GM21423 (cell line): ENCODE measurements around the gene GRK7.

ENCODE experiments used
- ATAC-seq: cut with Tn5 transposase; IDR thresholded peaks from one replicate; pipeline ENCODE4 v1.9.1; 2021; ENCODE audit warnings: mild to moderate bottlenecking, moderate library complexity; ENCODE audit not compliant: unreplicated experiment

The GRK7 gene, protein sequence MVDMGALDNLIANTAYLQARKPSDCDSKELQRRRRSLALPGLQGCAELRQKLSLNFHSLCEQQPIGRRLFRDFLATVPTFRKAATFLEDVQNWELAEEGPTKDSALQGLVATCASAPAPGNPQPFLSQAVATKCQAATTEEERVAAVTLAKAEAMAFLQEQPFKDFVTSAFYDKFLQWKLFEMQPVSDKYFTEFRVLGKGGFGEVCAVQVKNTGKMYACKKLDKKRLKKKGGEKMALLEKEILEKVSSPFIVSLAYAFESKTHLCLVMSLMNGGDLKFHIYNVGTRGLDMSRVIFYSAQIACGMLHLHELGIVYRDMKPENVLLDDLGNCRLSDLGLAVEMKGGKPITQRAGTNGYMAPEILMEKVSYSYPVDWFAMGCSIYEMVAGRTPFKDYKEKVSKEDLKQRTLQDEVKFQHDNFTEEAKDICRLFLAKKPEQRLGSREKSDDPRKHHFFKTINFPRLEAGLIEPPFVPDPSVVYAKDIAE (N-terminal part only)

DNA sequence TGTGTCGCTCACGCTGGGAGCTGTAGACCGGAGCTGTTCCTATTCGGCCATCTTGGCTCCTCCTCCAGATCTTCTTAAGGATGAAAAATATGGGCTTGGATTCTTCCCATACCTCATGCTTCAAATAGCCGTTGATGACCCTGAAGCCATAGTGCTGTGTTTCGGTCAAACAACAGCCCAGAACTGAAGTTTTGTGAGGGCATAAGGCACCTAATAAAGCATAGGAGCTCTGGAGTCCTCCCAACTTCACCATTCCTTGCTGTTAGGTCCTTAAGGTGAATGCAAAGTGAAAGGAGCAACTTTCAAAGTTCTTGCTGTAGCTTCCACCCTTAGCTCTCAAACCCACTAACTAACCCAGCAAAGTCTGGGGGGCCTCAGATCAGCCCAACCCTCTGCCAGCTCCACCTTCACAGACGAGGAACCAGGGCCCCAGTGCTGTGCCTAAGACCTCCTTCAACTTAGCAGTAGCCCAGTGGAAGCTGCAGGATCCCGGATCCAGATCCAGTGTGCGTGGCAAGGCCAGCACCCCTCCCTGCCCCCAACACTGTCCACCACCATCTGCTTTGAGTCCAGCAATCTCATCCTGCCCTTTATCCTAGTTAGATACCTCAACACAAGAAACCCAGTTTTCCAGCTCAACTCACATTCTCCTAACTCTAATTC is at the start of gene GRK7:
TSS of gene GRK7 (plus strand) at position 321 of the 663 bp plus-strand sequence. CDS start 14,877 bp downstream, outside the sequence.
- no peak for ATAC-seq

DNA sequence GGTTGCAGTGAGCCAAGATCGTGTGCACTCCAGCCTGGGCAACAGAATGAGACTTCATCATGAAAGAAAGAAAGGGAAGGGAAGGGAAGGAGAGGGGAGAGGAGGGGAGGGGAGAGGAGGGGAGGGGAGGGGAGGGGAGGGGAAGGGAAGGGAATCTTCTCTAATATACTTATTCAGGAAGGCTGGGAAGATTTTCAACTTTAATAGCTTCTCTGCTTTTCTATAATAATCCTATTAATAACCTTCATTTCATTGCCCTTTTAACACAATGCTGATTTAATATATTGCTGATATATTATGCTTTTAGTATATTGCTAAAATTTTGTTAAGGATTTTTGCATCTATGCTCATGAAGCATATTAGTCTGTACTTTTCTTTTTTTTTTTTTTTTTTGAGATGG is 48.5 kb upstream of the GRK7 start:
- no peak for ATAC-seq

DNA sequence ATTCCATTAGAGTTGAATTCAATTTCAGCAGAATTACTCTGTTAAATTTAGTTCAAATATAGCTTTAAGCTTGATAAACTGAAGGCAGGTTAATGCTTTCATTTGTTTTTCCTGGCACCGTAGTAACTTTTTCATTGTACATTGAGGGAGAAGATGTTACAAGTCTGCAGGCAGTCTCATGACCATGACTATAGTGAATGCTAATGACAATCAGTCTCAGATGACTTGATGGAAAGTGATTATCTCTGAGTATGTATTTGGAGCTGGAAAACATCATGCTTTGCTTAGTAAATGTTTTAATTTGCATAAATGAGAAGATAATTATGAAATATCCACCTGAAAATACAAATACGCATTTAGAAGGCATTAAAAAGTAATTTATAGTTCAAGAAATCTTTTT is 41.1 kb upstream of the GRK7 start:
- no peak for ATAC-seq

DNA sequence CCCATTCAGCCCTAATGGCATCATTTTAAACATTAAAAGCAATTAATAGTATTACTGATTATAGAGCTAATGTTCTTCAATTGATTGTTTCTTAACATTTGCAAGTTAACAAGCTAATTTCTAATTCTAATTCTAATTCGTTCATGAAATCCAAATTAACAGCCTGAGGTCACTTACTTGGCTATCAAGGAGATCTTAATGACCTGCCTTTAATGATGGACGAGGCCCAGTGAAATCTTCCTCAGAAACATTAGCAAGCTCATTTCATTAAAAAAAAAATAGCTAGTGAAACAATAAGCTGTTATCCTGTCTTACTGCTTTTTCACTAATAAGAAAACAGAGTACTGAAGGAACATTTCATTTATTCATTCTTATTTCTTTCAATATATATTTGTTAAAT is 40.6 kb upstream of the GRK7 start:
- ATAC-seq = no peak

DNA sequence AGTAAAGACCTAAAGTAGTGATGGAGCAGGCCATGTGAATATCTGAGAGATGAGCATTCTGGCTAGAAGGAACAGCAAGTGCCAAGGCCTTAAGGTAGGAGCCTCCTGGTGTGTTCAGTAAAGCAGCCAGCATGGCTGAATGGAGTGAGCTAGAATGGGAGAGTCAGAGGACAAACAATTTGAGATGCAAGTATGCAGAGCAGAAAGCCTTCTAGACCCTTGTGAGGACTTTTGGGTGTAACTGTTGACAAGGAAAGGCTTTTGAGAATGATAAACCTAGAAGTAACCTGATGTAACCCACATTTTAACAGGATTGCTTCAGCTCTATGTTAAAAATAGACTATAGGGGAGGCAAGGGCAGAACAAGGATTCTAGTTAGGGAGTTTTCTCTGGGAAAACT is 40.0 kb upstream of the GRK7 start:
- no peak for ATAC-seq

DNA sequence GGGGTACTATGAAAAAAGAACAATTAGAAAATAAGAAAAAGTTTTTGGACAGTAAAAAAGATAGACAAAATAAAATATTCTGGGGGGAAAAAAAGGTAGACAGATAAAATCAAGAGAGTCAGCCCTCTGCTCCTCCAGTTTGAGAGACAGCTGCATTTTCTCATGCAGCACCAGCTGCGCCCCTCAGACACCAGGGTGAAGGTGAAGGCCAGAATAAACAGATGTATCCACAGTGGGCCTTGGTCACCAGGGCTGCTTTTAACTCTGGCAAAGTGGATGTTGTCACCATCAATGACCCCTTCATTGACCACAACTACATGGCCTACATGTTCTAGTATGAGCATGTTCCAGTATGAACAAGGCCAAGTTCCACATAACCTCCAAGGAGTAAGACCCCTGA is 39.0 kb upstream of the GRK7 start:
- no peak for ATAC-seq

DNA sequence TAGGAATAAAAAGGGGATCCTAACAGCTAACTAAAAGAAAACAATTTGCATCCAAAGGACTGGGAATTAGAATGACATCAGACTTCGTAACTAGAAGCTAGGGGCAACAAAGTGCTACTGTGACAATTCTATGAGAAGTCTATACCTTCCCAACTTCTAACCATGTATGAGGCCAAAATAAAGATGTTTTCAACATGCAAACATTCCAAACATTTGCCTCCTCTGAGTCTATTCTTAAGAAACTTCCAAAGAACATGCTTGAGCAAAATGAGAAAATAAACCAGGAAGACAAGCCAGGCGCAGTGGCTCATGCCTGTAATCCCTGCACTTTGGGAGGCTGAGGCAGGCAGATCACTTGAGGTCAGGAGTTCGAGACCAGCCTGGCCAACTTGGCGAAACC is 38.2 kb upstream of the GRK7 start:
- no peak for ATAC-seq

DNA sequence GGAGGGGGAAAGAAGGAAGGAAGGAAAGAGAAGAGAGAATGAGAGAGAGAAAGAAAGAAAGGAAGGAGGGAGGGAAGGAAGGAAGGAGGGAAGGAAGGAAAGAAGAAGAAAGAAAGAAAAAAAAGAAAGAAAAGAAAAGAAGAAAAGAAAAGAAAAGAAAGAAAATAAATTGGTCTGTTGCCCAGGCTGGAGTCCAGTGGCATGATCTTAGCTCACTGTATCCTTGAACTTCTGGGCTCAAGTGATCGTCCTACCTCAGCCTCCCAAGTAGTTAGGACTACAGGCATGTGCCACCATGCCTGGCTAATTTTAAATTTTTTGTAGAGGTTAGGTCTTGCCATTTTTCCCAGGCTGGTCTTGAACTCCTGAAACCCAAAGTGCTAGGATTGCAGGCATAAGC is 36.7 kb upstream of the GRK7 start:
- ATAC-seq = no peak

DNA sequence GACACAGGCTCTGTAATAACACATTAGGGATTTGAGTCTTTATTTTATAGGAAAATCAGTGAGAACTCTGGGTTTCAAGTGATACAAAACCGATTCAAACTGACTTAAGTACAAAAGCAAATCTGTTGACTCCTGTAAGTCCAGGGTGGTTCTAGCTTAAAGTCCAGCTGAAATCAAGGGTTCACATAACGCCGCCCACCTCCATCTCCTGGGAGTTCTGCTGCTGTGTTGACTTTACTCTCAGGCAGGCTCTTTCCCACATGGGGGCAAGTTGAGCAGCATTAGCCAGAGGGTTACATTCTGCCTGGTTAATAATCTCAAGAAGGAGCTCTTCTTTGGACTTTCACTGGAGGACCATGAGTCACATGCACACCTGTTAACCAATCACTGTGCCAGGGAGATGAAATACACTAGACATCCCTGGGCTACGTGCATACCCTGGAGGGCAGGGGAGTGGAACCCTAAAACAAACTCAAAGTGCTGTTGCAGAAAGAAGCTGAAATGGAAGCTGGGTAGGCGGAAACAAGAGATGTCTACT is 34.8 kb upstream of the GRK7 start:
- ATAC-seq = no peak

DNA sequence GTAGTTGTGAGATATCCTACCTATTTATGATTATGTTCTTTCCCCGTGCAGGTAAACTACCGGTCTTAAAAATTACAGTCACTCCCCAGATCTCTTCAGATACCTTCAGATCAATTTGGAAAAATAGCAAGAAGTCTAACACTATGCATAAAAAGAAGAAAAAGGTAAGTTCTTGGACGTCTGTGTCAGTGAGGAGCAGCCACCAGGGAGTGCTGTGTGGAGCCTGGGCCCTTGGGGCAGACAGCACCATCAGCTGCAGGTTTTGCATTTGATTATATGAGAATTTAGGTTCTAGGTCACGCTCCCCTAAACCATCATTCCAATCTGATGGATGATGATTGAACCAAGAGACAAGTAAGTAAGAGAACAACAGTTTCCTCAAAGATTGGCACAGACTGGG is 34.0 kb upstream of the GRK7 start:
- ATAC-seq = no peak

DNA sequence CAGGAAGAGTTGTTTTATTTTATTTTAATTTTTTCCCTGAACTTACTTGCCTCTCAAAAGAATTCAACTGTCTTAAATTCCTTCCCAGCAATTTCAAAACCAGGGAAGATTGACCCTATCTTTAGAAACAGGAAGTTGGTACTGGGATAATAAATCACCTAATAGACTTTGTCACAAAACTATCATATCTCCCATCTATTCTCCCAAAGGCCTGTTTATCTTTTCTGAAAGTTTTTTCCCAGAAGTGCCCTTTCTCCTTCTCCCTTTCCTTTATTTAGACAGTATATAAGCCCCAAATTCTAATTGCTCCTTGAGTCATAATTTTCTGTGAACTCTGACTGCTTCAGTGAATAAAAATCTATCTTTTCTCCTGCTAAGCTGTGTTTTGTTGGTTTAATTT is 28.0 kb upstream of the GRK7 start:
- no peak for ATAC-seq

DNA sequence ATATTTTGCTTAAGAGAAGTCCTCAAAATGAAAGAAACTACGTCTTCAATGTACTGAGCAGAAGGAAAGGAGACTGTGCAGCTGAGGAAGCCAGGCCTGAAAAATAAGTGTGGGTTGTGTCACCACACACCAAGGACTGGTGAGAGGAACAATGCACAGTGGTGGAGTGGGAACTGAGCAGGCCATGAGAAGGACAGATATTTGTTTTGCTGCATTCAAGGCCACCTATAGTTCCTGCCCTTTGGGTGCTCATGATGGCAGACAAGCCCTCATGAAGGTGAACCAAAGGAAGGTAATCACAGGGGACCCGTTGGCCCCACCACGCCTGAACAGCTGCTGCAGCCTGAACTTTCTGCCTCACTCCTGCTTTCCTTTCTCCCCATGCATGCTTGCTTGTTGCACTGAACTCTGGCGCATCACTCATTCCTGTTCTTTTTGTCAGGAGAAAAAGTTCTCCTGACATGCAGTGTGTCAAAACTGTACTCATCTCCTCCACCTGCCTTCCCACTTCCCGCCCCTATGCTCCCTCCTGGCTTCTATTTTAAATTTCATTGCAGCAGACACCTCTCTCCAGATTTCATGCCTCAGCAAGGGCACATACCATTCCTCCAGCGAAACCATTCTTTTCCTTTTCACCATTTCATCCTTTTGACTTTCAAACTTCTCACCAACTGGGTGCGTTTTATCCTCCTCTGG is 27.3 kb upstream of the GRK7 start:
- ATAC-seq = no peak

DNA sequence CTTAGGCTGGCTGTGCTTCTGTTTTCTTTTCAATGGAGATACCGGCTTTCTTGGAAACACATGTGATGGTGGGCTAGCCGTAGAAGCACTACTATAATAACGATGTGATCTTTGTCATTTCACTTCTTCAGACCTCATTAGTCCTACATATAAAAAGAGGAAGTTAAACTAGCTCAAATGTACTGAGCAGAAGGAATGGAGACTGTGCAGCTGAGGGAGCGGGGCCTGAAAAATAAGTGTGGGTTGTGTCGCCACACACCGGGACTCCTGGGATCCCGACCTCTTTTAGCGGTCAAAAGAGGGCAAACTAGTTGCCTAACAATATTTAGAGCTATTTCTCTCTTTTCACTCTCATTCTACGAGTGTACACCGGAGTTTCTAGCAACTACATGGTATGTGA is 26.1 kb upstream of the GRK7 start:
- no peak for ATAC-seq

DNA sequence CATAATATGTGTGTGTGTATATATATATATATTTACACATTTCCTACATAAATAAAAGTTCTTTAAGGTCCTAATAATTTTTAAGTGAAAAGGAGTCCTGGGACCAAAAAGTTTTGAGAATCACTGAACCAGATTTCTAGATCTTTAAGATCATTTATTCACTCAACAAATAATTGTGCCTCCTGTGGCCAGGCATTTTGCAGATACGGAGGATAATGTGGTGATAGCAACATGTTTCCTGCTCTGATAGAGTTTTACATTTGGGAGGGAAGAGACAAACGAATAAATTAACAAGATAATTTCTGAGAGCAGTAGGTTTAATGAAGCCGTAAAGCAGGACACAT is 25.6 kb upstream of the GRK7 start:
- ATAC-seq = no peak

DNA sequence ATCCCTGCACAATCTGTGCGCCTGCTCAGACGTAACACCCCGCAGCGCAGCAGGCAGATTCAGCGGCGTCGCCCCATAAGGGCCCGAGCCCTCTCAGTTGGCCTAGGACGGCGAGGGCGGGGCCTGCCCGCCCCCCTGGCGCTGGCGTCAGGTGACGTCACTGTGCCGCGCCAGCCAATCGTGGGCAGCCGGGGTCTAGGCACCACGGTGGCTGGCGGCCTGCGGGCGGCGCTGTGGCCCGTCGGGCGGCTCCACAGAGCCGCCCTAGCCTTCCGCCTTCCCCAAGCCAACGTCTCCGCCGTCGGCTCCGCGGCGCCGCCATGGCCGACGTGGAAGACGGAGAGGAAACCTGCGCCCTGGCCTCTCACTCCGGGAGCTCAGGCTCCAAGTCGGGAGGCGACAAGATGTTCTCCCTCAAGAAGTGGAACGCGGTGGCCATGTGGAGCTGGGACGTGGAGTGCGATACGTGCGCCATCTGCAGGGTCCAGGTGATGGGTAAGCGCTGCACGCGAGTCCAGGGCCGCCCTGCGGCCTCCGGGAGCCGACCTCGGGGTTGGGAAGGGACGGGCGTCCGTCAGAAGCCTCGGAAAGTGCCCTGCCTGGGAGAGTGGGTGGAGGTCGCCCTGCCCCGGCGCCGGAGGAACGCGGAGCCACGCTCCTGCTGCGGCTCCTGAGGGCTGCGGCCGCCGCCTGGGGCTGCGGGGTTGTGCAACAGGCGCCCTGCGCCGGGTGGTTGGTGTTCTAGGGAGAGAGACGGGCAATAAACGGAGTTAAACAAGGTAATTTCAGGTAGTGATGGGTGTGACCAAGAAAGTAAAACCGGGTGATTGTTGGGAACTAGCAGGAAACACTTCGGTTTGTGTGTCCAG is 25.0 kb upstream of the GRK7 start, which contains the start of gene RNF7:
TSS of gene RNF7 (plus strand) at position 277 of the 869 bp plus-strand sequence. CDS start at position 321, 44 bp downstream.
- peak; percentile 94 for ATAC-seq

DNA sequence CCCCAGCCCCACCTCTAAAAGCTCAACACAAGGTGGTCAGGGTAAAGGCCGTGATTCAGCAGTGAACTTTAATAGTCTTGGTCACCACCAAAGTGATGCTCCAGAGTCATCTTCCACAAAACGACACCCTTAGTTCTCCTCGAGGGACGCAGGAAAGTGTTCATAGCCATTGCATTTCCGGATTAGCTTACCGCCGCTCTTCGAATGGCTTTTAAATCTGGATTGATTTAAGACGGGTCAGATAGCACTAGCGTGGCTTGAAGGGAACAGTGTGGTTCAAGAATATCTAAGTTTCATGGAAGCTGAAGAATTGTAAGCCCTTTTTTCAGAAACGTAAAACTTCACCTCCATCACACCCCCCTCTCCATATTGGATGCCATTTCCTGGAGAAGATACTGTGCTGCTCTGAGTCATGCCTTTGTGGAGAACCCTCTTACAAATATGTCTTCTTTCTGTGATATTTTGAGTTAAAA is 24.3 kb upstream of the GRK7 start:
- ATAC-seq = peak; percentile 0

DNA sequence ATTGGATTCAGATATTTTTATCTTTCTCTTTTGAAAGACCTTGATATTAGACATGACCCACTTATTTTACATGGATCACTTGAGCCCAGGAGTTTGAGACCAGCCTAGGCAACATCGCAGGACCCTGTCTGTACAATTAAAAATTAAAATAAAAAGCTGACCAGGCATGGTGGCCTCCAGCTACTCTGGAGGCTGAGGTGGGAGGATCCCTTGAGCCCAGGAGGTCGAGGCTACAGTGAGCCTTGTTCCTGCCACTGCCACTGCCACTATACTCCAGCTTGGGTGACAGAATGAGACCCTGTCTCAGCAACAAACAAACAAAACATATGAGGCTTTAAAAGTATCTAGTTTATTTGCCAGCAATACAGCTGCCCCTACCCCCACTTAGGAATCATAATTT is 23.5 kb upstream of the GRK7 start:
- ATAC-seq = no peak

DNA sequence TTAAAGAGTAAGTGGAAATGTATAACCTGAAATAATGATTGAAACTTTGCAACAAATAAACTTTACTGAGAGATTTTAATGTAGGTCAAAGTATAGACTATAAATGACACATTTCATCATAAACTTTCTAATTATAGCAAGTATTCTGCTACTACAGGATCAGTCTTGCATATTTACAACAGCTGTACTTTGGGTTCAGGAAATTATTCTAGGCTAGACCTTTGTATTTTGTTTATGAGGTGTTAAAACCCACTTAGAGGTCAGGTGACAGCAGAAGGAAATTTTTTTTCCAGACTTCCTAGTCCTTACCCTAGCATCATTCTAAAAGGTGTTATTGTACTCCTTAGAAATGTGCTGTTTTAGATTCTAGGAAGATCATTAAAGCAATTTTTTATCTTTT is 22.9 kb upstream of the GRK7 start:
- ATAC-seq = no peak

DNA sequence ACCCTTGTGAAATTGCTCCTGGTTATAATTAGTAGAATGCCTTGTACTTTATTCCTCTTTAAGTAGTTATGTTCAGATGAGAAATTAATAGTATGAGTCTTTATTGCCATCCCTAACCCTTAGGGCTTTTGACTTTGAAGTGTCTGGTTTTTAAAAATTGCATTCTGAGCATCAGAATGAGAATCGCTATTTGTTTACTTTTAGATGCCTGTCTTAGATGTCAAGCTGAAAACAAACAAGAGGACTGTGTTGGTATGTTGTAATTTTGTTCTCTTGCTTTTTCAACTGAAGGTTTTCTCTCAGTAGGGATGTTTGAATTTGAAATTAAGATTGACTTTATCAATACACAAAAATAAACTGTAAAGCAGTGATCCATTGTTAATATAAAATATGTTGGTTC is 19.9 kb upstream of the GRK7 start:
- no peak for ATAC-seq

DNA sequence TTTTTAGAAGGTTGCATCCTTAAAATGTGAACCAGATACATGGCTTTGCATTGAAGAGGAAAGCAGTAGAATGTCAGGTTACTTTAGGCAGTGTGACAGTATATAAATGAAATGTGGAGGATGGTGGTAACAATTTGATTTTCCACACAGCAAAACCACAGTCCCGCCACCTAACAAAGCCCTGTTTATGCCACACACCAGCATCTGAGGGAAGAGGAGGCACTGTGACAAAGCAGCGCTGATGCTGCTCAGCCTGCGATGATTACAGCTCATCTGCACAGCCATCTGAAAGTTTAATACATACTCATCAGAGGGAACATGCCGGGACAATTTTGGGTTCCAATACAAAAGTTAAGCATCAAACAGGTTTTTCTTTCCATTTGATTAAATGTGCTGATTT is 16.2 kb upstream of the GRK7 start:
- ATAC-seq = no peak
